ENCODE measurements around the gene CILP. TPM values are rescaled to one million over a fixed set of nuclear protein-coding genes. Genes with fewer than 3 reads are reported as not detected.
"Not testable (repeated sequence)": the region's sequence is repeated elsewhere in the genome, so short reads cannot be mapped to it uniquely, and the experiment has no call there.

The CILP gene
- total RNA-seq, 1 experiment from 2014 or later, result 0.08 TPM

- Histone ChIP-seq H3K27ac (ENCODE audit: low read length) (peak overlapping the region; percentile 90), H3K4me1 (ENCODE audit: control insufficient read depth, insufficient read depth, low read length) (peaks cover 6% of the 10 kb centered on the region; the same call in 1 of the 2 replicates), H3K9me3 (ENCODE audit: control insufficient read depth, insufficient read depth, low read depth, low read length) (no peaks in the 10 kb centered on the region), H3K36me3 (ENCODE audit: control insufficient read depth, insufficient read depth, low read length) (peaks cover 13% of the 10 kb centered on the region), H3K27me3 (ENCODE audit: control insufficient read depth, insufficient read depth, low read length) (no peaks in the 10 kb centered on the region), H3K4me3 (ENCODE audit: low read depth in 2 of 2, low read length in 2 of 2) (peak overlapping the region; percentile 83 to 85)
- ATAC-seq, result no peak
- TF ChIP-seq REST (IDR thresholded peaks at IDR 0.05; ENCODE audit: insufficient read depth in 1 of 2, low read depth in 2 of 2, low read length in 1 of 2) (no peak), TCF7L2 (IDR thresholded peaks at IDR 0.05; ENCODE audit: low read depth, low read length) (no peak), POLR2AphosphoS5 (IDR thresholded peaks at IDR 0.05; ENCODE audit: low read depth, low read length) (no peak), CTCF (IDR thresholded peaks at IDR 0.05) (no peak), SIN3A (IDR thresholded peaks at IDR 0.05; ENCODE audit: borderline replicate concordance, insufficient read depth, low read depth, low read length) (no peak)
- in situ Hi-C loops (cut with HindIII; ENCODE audit: low pct_unique_long_range_greater_than_20kb, low sequenced_read_pairs) (no loop called here), intact Hi-C loops (cut with micrococcal nuclease; ENCODE audit: unreplicated experiment) (no loop called here)
- no peak for DNase-seq (ENCODE audit: low read depth, low spot score)
- ChIA-PET POLR2A (no interaction called here), CTCF (no interaction called here)
- TSS peak; percentile 69 for BruUV-seq (replicated peaks)
These were observed 27.5 kb downstream of the CILP start for GRCh38 chr15:65183865-65184159.

- intact Hi-C loops (cut with micrococcal nuclease; ENCODE audit: unreplicated experiment) (no loop called here), in situ Hi-C loops (cut with HindIII; ENCODE audit: low pct_unique_long_range_greater_than_20kb, low sequenced_read_pairs) (no loop called here)
- Histone ChIP-seq H3K4me3 (ENCODE audit: low read depth in 2 of 2, low read length in 2 of 2) (no peak overlapping the region), H3K36me3 (ENCODE audit: control insufficient read depth, insufficient read depth, low read length) (peaks cover 22% of the 10 kb centered on the region), H3K9me3 (ENCODE audit: control insufficient read depth, insufficient read depth, low read depth, low read length) (no peaks in the 10 kb centered on the region), H3K4me1 (ENCODE audit: control insufficient read depth, insufficient read depth, low read length) (peaks cover 6% of the 10 kb centered on the region; the same call in 1 of the 2 replicates), H3K27ac (ENCODE audit: low read length) (no peak overlapping the region), H3K27me3 (ENCODE audit: control insufficient read depth, insufficient read depth, low read length) (no peaks in the 10 kb centered on the region)
- DNase-seq (ENCODE audit: low read depth, low spot score), result no peak
- ATAC-seq, result no peak
- TF ChIP-seq CTCF (IDR thresholded peaks at IDR 0.05) (no peak), TCF7L2 (IDR thresholded peaks at IDR 0.05; ENCODE audit: low read depth, low read length) (no peak), POLR2AphosphoS5 (IDR thresholded peaks at IDR 0.05; ENCODE audit: low read depth, low read length) (no peak), SIN3A (IDR thresholded peaks at IDR 0.05; ENCODE audit: borderline replicate concordance, insufficient read depth, low read depth, low read length) (no peak), REST (IDR thresholded peaks at IDR 0.05; ENCODE audit: insufficient read depth in 1 of 2, low read depth in 2 of 2, low read length in 1 of 2) (no peak)
- POLR2A ChIA-PET, result no interaction called here
- CTCF ChIA-PET, result interaction anchor here (0.6 kb wide), 1 partner anchor 16 kb away, joined by 4 read pairs; no protein-coding TSS in a partner anchor
- no TSS peak for BruUV-seq (replicated peaks)
These were observed 28.7 kb downstream of the CILP start for GRCh38 chr15:65182538-65182937.

- CTCF ChIA-PET, result interaction anchor here (0.6 kb wide), 2 partner anchors 15 to 69 kb away, joined by 4 to 5 read pairs; no protein-coding TSS in a partner anchor
- ATAC-seq; in situ Hi-C loops (cut with HindIII; ENCODE audit: low pct_unique_long_range_greater_than_20kb, low sequenced_read_pairs); H3K9me3 ChIP-seq (ENCODE audit: control insufficient read depth, insufficient read depth, low read depth, low read length); BruUV-seq (replicated peaks); H3K27me3 ChIP-seq (ENCODE audit: control insufficient read depth, insufficient read depth, low read length); H3K27ac ChIP-seq (ENCODE audit: low read length); H3K4me1 ChIP-seq (ENCODE audit: control insufficient read depth, insufficient read depth, low read length); POLR2A ChIA-PET; DNase-seq (ENCODE audit: low read depth, low spot score); intact Hi-C loops (cut with micrococcal nuclease; ENCODE audit: unreplicated experiment); H3K4me3 ChIP-seq (ENCODE audit: low read depth in 2 of 2, low read length in 2 of 2): not testable (repeated sequence)
- H3K36me3 ChIP-seq (ENCODE audit: control insufficient read depth, insufficient read depth, low read length), result peaks cover 26% of the 10 kb centered on the region
These were observed 29.5 kb downstream of the CILP start for GRCh38 chr15:65181582-65182353.
